HEK293 (cell line): ENCODE measurements around the gene MLIP.

Experiments used
- CTCF ChIA-PET: fragments of 350-600 bp; formaldehyde crosslinking; extraction: SDS; loops from one replicate; lab custom pipeline; 2021; ENCODE audit warnings: antibody characterized with exemption; lab: Yijun Ruan, JAX
- POLR2A ChIA-PET: fragments of 300-600 bp; formaldehyde crosslinking; extraction: SDS; loops from one replicate; lab custom pipeline; 2020; ENCODE audit warnings: antibody characterized with exemption, inconsistent platforms; lab: Yijun Ruan, JAX
- H3K27ac ChIP-seq: fragments of 200-500 bp; sonication (Bioruptor generic); 2 replicates; pipeline ENCODE4 v1.5.1; 2014; ENCODE audit warnings: low read depth, low read length, control low read depth, inconsistent platforms; ENCODE audit errors: extremely low read depth
- H3K36me3 ChIP-seq, 2 experiments: fragments of 200-500 bp in 1 of 2; sonication (Bioruptor generic) in 1 of 2; 1 replicate in 1 of 2; 2 replicates in 1 of 2; pipeline ENCODE4 v1.5.1; 2014 to 2017; ENCODE audit warnings: inconsistent platforms in 2 of 2, low read length in 2 of 2; ENCODE audit not compliant: control insufficient read depth in 2 of 2, insufficient read depth in 1 of 2
- H3K4me1 ChIP-seq: fragments of 200-500 bp; sonication (Bioruptor generic); 2 replicates; pipeline ENCODE4 v1.5.1; 2014; ENCODE audit warnings: mild to moderate bottlenecking, low read length, inconsistent platforms; ENCODE audit not compliant: control insufficient read depth, insufficient read depth
- H3K4me3 ChIP-seq: 2 replicates; pipeline ENCODE4 v1.5.1; 2011; ENCODE audit warnings: low read depth, mild to moderate bottlenecking, control low read depth, low read length, moderate library complexity
- H3K9me3 ChIP-seq: fragments of 200-500 bp; sonication (Bioruptor generic); 2 replicates; pipeline ENCODE4 v1.5.1; 2014; ENCODE audit warnings: low read depth, low read length, inconsistent platforms; ENCODE audit not compliant: control insufficient read depth, insufficient read depth
- HOXD13 ChIP-seq: sonication (generic); formaldehyde crosslinking; IDR thresholded peaks from 2 replicates; pipeline ENCODE4 v1.8.0; 2022; ENCODE audit warnings: missing genetic modification reagents, borderline replicate concordance
- INSM2 ChIP-seq: fragments of 450-650 bp; formaldehyde crosslinking; IDR thresholded peaks from 2 replicates; pipeline ENCODE4 v1.5.1; 2016; ENCODE audit warnings: missing biosample characterization, missing genetic modification characterization
- KLF16 ChIP-seq: fragments of 450-650 bp; formaldehyde crosslinking; IDR thresholded peaks from 2 replicates; pipeline ENCODE4 v1.5.1; 2017; ENCODE audit warnings: missing biosample characterization, missing genetic modification characterization
- MYNN ChIP-seq: fragments of 450-650 bp; formaldehyde crosslinking; IDR thresholded peaks from 2 replicates; pipeline ENCODE4 v1.5.1; 2016; ENCODE audit warnings: missing biosample characterization, missing genetic modification characterization, borderline replicate concordance
- PRDM1 ChIP-seq: fragments of 450-650 bp; formaldehyde crosslinking; IDR thresholded peaks from 2 replicates; pipeline ENCODE4; 2016; ENCODE audit warnings: missing biosample characterization, missing genetic modification characterization
- SP3 ChIP-seq: fragments of 450-650 bp; formaldehyde crosslinking; IDR thresholded peaks from 2 replicates; pipeline ENCODE4 v1.5.1; 2016; ENCODE audit warnings: missing biosample characterization, missing genetic modification characterization
- TRIM28 ChIP-seq: IDR thresholded peaks from 2 replicates; pipeline ENCODE4 v1.6.1; 2011; ENCODE audit warnings: low read length, control low read depth, borderline replicate concordance
- WT1 ChIP-seq: fragments of 450-650 bp; formaldehyde crosslinking; IDR thresholded peaks from 2 replicates; pipeline ENCODE4 v1.5.1; 2016; ENCODE audit warnings: missing biosample characterization, missing genetic modification characterization
- YY1 ChIP-seq: fragments of 450-650 bp; formaldehyde crosslinking; IDR thresholded peaks from 2 replicates; pipeline ENCODE4 v1.5.1; 2018; ENCODE audit warnings: missing biosample characterization, missing genetic modification characterization
- ZBTB1 ChIP-seq: fragments of 450-650 bp; formaldehyde crosslinking; IDR thresholded peaks from 2 replicates; pipeline ENCODE4 v1.5.1; 2016; ENCODE audit warnings: missing biosample characterization, missing genetic modification characterization
- ZBTB44 ChIP-seq: fragments of 450-650 bp; IDR thresholded peaks from 2 replicates; pipeline ENCODE4 v1.5.1; 2018; ENCODE audit warnings: missing biosample characterization, mild to moderate bottlenecking, missing genetic modification characterization
- ZFP41 ChIP-seq: fragments of 450-650 bp; formaldehyde crosslinking; IDR thresholded peaks from 2 replicates; pipeline ENCODE4 v1.5.1; 2016; ENCODE audit warnings: missing biosample characterization, missing genetic modification characterization, borderline replicate concordance
- ZFP69B ChIP-seq: fragments of 450-650 bp; formaldehyde crosslinking; IDR thresholded peaks from 2 replicates; pipeline ENCODE4 v1.5.1; 2016; ENCODE audit warnings: missing biosample characterization, missing genetic modification characterization
- ZNF184 ChIP-seq: fragments of 450-650 bp; IDR thresholded peaks from 2 replicates; pipeline ENCODE4 v1.5.1; 2018; ENCODE audit warnings: missing biosample characterization, mild to moderate bottlenecking, missing genetic modification characterization
- ZNF202 ChIP-seq: fragments of 450-650 bp; formaldehyde crosslinking; IDR thresholded peaks from 2 replicates; pipeline ENCODE4 v1.5.1; 2016; ENCODE audit warnings: missing biosample characterization, missing genetic modification characterization, borderline replicate concordance
- ZNF214 ChIP-seq: fragments of 450-650 bp; formaldehyde crosslinking; IDR thresholded peaks from 2 replicates; pipeline ENCODE4 v1.5.1; 2017; ENCODE audit warnings: missing biosample characterization, mild to moderate bottlenecking, missing genetic modification characterization, borderline replicate concordance
- ZNF239 ChIP-seq: fragments of 450-650 bp; formaldehyde crosslinking; IDR thresholded peaks from 2 replicates; pipeline ENCODE4 v1.5.1; 2016; ENCODE audit warnings: missing biosample characterization, missing genetic modification characterization
- ZNF274 ChIP-seq, 2 experiments: fragments of 200-500 bp in 1 of 2; fragments of 450-650 bp in 1 of 2; sonication (Bioruptor generic) in 1 of 2; formaldehyde crosslinking in 1 of 2; IDR thresholded peaks; 2 replicates each; pipeline versions ENCODE4 v1.5.1 to v1.6.1; 2014 to 2016; ENCODE audit warnings: borderline replicate concordance in 1 of 2, inconsistent platforms in 1 of 2, low read length in 1 of 2, missing biosample characterization in 1 of 2, missing genetic modification characterization in 1 of 2
- ZNF292 ChIP-seq: fragments of 450-650 bp; formaldehyde crosslinking; IDR thresholded peaks from 2 replicates; pipeline ENCODE4 v1.5.1; 2016; ENCODE audit warnings: low read depth, missing biosample characterization, missing genetic modification characterization, borderline replicate concordance
- ZNF350 ChIP-seq: fragments of 450-650 bp; formaldehyde crosslinking; IDR thresholded peaks from 2 replicates; pipeline ENCODE4 v1.5.0; 2017; ENCODE audit warnings: missing biosample characterization, mild to moderate bottlenecking, missing genetic modification characterization
- ZNF391 ChIP-seq: fragments of 450-650 bp; formaldehyde crosslinking; IDR thresholded peaks from 2 replicates; pipeline ENCODE4 v1.5.1; 2016; ENCODE audit warnings: low read depth, missing biosample characterization, missing genetic modification characterization, borderline replicate concordance
- ZNF423 ChIP-seq: fragments of 450-650 bp; formaldehyde crosslinking; IDR thresholded peaks from 2 replicates; pipeline ENCODE4 v1.5.1; 2016; ENCODE audit warnings: missing biosample characterization, missing genetic modification characterization
- ZNF488 ChIP-seq: fragments of 450-650 bp; formaldehyde crosslinking; IDR thresholded peaks from 2 replicates; pipeline ENCODE4 v1.5.1; 2016; ENCODE audit warnings: missing biosample characterization, missing genetic modification characterization
- ZNF548 ChIP-seq: fragments of 450-650 bp; formaldehyde crosslinking; IDR thresholded peaks from 2 replicates; pipeline ENCODE4 v1.5.1; 2016; ENCODE audit warnings: missing biosample characterization, missing genetic modification characterization
- ZNF596 ChIP-seq: fragments of 450-650 bp; IDR thresholded peaks from 2 replicates; pipeline ENCODE4 v1.5.0; 2018; ENCODE audit warnings: missing biosample characterization, mild to moderate bottlenecking, missing genetic modification characterization, moderate library complexity
- ZNF639 ChIP-seq: fragments of 450-650 bp; formaldehyde crosslinking; IDR thresholded peaks from 2 replicates; pipeline ENCODE4 v1.5.1; 2016; ENCODE audit warnings: missing biosample characterization, missing genetic modification characterization
- ZNF747 ChIP-seq: fragments of 450-650 bp; formaldehyde crosslinking; IDR thresholded peaks from 2 replicates; pipeline ENCODE4 v1.5.1; 2016; ENCODE audit warnings: missing biosample characterization, missing genetic modification characterization
- ZNF791 ChIP-seq: fragments of 450-650 bp; formaldehyde crosslinking; IDR thresholded peaks from 2 replicates; pipeline ENCODE4 v1.5.1; 2016; ENCODE audit warnings: missing biosample characterization, missing genetic modification characterization
- ZSCAN23 ChIP-seq: fragments of 450-650 bp; formaldehyde crosslinking; IDR thresholded peaks from 2 replicates; pipeline ENCODE4 v1.5.1; 2016; ENCODE audit warnings: missing biosample characterization, missing genetic modification characterization
- ZSCAN30 ChIP-seq: fragments of 450-650 bp; IDR thresholded peaks from 2 replicates; pipeline ENCODE4 v1.5.1; 2018; ENCODE audit warnings: missing biosample characterization, mild to moderate bottlenecking, missing genetic modification characterization, moderate library complexity
- ZSCAN5A ChIP-seq: fragments of 450-650 bp; formaldehyde crosslinking; IDR thresholded peaks from 2 replicates; pipeline ENCODE4 v1.5.1; 2016; ENCODE audit warnings: missing biosample characterization, missing genetic modification characterization

Gene MLIP

GRCh38 chr6:54106727-54107126, 4.5 kb upstream of the MLIP start:
- no peaks in the 10 kb centered on the region for H3K36me3 ChIP-seq
- H3K27ac ChIP-seq = no peak overlapping the region
- ChIA-PET CTCF (interaction anchor here (1.3 kb wide), 1 partner anchor 128 kb away, joined by 3 read pairs; no protein-coding TSS in a partner anchor), POLR2A (no interaction called here)
- H3K4me1 ChIP-seq = no peaks in the 10 kb centered on the region
- no peaks in the 10 kb centered on the region for H3K9me3 ChIP-seq
- no peak overlapping the region for H3K4me3 ChIP-seq
- TF ChIP-seq ZNF292 (tag by site-specific recombination) (no peak), SP3 (no peak), ZBTB44 (no peak), KLF16 (tag by site-specific recombination) (no peak), ZSCAN23 (tag by site-specific recombination) (no peak), ZSCAN5A (tag by site-specific recombination) (no peak), ZNF596 (tag by site-specific recombination) (no peak), PRDM1 (no peak), MYNN (tag by site-specific recombination) (no peak), WT1 (tag by site-specific recombination) (no peak), ZNF791 (tag by site-specific recombination) (no peak), ZNF214 (tag by site-specific recombination) (no peak), ZNF548 (tag by site-specific recombination) (no peak), ZNF239 (tag by site-specific recombination) (no peak), ZNF350 (tag by site-specific recombination) (no peak), YY1 (tag by site-specific recombination) (no peak), ZNF184 (tag by site-specific recombination) (no peak), TRIM28 (no peak), ZNF488 (tag by site-specific recombination) (no peak), ZNF747 (no peak)

GRCh38 chr6:54107470-54108090, 3.7 kb upstream of the MLIP start:
- Histone ChIP-seq H3K27ac (no peak overlapping the region), H3K9me3 (no peaks in the 10 kb centered on the region), H3K4me3 (no peak overlapping the region), H3K4me1 (no peaks in the 10 kb centered on the region), H3K36me3 (no peaks in the 10 kb centered on the region)
- CTCF ChIA-PET = interaction anchor here (0.7 to 1.3 kb wide), 3 partner anchors 10 to 128 kb away, joined by 3 to 4 read pairs (median 3); no protein-coding TSS in a partner anchor
- POLR2A ChIA-PET = no interaction called here
- TF ChIP-seq ZBTB1 (no peak), ZSCAN30 (tag by site-specific recombination) (no peak), ZFP41 (tag by site-specific recombination) (no peak), ZNF639 (tag by site-specific recombination) (no peak), ZNF391 (no peak), ZNF202 (tag by site-specific recombination) (no peak), HOXD13 (CRISPR knock-in tag) (no peak), INSM2 (no peak), ZFP69B (no peak), ZNF274 (IDR thresholded peaks at IDR 0.05; ENCODE audit: low read length) (no peak), ZNF274 (tag by site-specific recombination; IDR thresholded peaks at IDR 0.05; ENCODE audit: borderline replicate concordance) (no peak), ZNF423 (tag by site-specific recombination) (no peak)
